Stimulated activated CD4-positive, alpha-beta T cell treated with anti-CD3 and anti-CD28 coated beads, Interleukin-4, amount 100 ng/mL, for 1 hour (primary cell): Measurements from ENCODE around the gene TMEM238L.

Experiments
- DNase-seq: peaks from one replicate; pipeline ENCODE4 v3.0.0-alpha.2; 2020

TMEM238L gene

DNA sequence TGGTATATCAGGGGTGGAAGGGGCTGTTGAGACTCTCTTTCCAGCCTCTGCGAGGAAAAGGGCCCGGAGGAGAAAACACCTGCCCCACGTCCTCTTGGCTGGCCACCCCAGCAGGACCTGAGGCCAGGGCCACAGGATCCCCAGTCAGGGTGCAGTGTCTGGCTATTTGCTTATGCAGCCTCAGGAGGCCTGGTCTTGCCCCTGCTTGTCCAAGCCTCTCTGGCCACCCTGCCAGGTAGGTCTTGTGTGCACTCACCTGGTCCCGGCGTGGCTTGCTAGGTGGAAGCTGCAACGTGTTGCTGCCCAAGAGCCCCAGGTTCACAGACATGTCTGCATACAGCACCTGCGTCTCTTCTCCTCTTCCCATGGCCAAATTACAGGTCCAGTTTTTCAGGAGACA, 549 bp downstream of the TMEM238L start:
- no peak for DNase-seq

DNA sequence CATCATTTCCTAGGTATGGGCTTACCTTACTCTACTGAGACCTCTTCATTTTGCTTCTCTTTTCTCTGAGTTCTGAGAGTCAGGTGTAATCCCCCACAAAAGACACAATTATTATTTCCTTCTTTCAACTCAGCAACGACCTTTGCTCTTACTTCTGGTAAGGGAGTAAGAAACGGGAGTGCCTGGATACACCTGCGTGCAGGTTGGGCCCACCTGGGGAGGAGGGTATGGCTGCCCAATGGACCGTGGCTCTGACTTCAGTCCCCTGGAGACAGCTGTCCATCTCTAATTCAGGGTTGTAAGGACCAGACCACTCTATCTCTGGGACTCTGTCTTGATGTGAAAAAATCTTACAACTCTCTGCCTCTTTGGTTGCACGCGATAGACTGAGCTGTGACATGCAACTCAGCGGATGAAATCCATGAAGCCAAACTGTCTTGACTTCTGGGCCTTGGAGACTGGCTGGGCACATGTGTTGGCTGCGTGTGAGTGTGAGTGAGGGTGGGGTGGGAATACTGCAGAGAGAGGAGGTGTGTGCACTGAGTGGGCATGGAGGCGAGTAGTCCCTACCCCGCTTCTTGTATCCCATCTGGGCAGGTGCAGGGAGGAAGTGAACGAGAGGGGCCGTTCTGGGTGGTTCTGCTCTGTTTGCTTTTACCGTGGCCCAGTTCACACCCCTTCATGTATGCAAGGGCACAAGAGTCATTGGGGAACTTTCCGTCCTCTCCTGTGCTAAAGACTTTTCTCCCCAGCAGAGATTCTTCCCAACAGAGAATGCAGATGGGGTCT, 1.2 kb downstream of the TMEM238L start:
- no peak for DNase-seq

- DNase-seq = no peak
Measured at GRCh38 chr17:10799407-10799806, 4.5 kb downstream of the TMEM238L start.

GRCh38 chr17:10798910-10799309, 5.0 kb downstream of the TMEM238L start:
- no peak for DNase-seq

DNA sequence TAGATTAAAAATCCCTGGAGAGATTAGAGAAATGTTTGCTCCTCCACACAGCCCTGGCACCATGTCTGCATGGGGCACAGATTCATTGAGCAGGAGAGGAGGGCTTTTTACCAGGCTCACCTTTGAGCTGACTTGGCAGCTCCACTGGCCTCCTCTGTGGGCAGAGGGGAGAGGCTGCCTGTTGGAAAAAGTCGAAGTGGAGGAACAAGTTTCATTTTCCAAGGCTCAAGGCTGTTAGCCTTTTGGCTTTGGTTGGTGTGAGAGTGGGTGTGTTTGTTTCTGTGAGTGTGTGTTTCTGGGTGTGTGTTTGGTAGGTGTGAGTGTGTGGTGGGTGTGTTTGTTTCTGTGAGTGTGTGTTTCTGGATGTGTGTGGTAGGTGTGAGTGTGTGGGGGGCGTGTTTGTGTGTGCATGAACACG, 5.6 kb downstream of the TMEM238L start:
- DNase-seq = no peak

DNA sequence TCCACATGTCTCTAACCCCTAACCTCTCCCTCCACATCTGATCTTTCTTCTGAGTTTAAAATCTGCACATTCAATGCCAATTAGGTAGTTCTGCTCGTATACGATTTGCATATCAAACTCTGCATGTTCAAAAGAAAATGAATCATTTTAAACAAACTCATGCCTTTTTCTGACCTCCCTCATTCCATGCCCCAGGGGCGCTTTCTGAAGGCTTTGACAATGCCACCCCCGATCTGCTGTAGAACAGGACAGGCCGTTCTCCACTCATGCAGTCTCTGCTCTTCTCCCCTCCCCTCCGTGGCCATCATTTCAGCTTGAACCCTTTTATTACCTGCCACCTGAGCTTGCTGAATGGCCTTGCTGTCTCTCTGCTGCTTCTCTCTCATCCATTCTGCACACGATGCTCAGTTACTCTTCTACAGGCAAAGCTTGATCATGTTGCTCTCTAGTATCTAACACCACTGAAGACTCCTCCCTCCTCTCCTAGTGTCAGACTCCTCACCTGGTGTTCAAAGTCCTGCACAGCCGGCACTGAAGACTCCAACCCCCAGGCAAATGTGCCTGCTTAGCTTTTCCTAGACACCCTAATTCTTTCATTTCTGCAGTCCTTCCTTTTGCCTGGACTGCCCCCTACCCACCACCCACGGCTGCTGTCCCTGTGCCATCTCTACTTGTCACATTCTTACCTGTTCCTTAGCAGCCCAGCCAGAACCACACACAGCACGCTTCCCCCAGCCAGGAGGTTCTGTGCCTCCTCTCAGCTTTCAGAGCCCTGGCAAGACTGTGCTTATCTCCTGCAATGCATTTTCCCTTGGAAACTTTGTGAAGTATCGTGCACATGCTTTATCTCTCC, 6.2 kb downstream of the TMEM238L start:
- no peak for DNase-seq

DNA sequence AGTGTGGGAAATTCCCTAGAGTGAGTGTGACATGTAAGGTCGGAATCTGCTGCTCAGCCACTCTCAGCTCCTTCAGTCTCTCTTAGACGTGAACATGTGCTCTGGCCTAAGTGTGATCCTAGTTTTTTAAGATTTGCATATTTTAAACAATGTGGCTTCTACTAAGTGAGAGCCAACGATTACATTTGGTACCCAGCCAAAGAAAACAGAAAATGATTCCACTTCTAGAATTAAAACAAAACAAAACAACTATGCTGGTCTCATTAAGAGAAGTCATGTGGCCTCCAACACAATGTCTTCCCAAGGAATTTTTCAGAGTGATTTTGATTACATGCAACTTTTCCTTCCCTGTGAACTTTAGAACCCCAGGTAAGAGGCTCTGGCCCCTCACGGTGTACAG, 10.1 kb downstream of the TMEM238L start:
- no peak for DNase-seq

- no peak for DNase-seq
Measured at GRCh38 chr17:10793256-10793655, 10.6 kb downstream of the TMEM238L start.

DNA sequence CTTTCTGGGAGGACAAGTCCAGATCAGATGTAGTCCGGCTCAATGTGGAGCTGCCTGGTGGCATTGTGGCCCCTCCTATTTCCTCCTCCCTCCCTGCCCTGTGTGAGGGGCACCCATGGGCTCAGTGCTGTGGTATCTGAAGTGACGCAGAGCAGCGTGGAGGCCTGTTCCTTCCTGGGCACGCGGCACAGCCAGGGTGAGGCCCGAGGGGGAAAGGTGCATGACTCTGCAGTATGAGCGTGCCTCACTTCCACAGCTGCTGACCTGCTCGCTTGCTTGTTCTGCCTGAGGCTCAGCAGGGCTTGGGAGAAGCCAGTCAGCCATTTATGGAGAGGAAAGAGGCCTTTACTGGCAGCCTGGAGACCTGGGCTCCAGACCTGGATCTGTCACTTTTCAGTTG, 11.7 kb downstream of the TMEM238L start:
- no peak for DNase-seq

GRCh38 chr17:10790491-10791401, 13.2 kb downstream of the TMEM238L start:
- no peak for DNase-seq

- DNase-seq = no peak
Measured at GRCh38 chr17:10789694-10790271, 14.1 kb downstream of the TMEM238L start.

- DNase-seq = no peak
Measured at GRCh38 chr17:10787306-10788045, 16.4 kb downstream of the TMEM238L start.

DNA sequence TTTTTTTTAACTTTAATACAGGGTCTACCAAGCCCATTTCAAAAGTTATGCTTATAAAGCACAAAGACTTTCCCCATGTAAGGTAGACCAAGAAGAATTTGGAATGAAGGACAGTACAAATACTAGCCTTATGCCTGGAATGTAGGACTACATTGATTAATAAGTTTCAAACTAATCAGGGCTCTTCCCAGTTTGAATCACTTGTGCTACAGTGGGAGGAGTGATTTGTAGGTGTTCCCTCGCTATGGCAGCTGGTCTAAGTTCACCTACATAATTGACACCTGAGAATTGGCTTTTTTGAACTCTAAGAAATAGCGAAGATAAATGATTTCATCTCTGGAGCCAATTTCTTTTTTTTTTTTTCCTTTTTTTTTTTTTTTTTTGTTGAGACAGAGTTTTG, 18.6 kb downstream of the TMEM238L start:
- DNase-seq = no peak

GRCh38 chr17:10779609-10780008, 24.3 kb downstream of the TMEM238L start:
- no peak for DNase-seq

GRCh38 chr17:10777890-10778289, 26.0 kb downstream of the TMEM238L start:
- no peak for DNase-seq

DNA sequence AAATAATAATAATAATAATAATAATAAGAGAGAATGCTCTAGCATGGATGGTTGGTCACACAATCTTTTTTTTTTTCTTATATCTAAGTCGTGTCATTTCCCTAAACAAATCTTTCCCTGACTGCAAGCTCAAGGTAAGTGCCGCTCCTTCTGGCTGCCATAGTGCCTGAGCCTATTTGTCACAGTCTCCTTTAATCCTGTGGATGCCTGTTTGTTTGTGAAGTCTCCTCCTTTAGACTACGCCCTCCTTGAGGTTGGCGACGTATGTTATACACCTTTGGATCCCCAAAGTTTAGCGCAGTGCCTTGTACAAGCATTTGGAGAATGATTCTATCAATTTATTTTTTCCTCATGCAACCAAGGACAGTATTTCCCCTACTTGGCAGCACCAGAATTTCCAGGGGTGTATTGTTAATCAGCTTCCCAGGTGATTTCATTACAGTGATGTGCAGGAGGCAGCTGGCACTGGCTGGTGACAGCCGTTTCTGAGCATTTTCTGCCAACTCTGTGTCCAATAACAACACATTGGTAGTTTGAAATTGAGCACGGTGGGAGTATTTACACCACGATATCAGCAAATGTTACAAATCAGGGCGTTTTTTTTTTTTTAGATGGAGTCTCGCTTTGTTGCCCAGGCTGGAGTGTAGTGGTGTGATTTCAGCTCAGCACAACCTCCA, 26.6 kb downstream of the TMEM238L start:
- DNase-seq = no peak

- no peak for DNase-seq
Measured at GRCh38 chr17:10776381-10776780, 27.5 kb downstream of the TMEM238L start.

DNA sequence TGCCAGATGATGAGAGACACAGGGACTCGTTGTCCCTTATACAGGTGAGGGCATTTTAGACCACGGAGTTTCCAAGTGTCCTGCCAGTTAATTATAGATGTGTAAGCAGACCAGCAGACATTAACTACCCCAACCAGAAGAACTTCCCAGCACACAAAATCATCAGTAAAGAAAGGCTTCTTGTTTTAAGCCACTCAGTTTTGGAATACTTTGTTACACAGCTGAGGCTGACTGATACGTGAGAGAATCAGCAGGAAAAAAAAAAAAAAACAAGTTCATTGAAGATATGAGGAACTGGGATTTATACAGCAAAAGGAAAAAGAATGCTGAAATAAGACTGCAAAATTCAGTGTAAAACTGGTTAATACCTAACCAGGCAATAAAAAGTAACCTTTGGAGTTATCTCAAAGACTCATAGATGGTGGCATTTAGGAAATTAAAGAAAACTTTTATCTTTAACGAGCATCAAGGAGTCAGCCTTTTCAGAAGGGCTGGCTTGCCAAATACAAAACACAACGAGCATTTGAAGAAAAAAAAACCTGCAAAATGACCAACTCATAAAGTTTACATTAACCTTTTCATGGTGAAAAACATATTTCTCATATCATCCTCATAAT, 28.1 kb downstream of the TMEM238L start:
- no peak for DNase-seq

DNA sequence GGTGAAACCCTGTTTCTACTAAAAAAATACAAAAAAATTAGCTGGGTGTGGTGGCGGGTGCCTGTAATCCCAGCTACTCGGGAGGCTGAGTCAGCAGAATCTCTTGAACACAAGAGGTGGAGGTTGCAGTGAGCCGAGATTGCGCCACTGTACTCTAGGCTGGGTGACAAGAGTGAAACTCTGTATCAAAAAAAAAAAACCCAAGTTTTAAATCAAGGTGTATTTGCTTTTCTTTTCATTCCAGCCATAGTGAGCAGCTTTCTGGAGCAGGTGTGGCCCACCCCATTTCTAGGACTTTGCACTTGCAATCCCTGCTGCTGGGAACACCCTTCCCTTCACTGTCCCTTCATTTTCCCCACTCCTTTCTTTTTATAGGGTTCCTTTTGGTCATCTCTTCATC, 28.8 kb downstream of the TMEM238L start:
- DNase-seq = no peak

GRCh38 chr17:10773391-10773790, 30.5 kb downstream of the TMEM238L start:
- no peak for DNase-seq
